HepG2 (cell line): ENCODE measurements around the gene CELF6. TPM values are rescaled to one million over a fixed set of nuclear protein-coding genes. Genes with fewer than 3 reads are reported as not detected.

Source experiments
- ATAC-seq: fragments of 200-7000 bp; cut with Tn5 transposase; 3 replicates; pipeline ENCODE4 v1.9.1; 2020; ENCODE audit warnings: mild to moderate bottlenecking, moderate library complexity
- BruUV-seq: library from RNA; stranded (reverse); fragments of 400-500 nt; replicated peaks from 2 replicates; lab custom pipeline; 2021; lab: Mats Ljungman, UMichigan
- CTCF ChIA-PET: fragments of 300-600 bp; formaldehyde crosslinking; extraction: SDS; loops from one replicate; lab custom pipeline; 2021; ENCODE audit warnings: low total read pairs, inconsistent platforms, low intra/inter-chr PET ratio; lab: Yijun Ruan, JAX
- POLR2A ChIA-PET: fragments of 350-600 bp; sonication (Branson Sonifier 250); formaldehyde crosslinking; loops from one replicate; lab custom pipeline; 2020; ENCODE audit warnings: antibody characterized with exemption, inconsistent platforms; lab: Yijun Ruan, JAX
- DNase-seq: peaks from one replicate; pipeline ENCODE4 v3.0.0-alpha.2; 2015; ENCODE audit warnings: low spot score
- FAIRE-seq: peaks from 3 replicates; lab custom pipeline; 2011; peaks lifted over from hg19 to GRCh38; lab: Jason Lieb, UNC
- H2AFZ ChIP-seq: one replicate; pipeline ENCODE4 v1.6.1; 2011; ENCODE audit warnings: low read length, inconsistent platforms
- H3K27ac ChIP-seq: fragments of 300-600 bp; 3 replicates; pipeline ENCODE4 v1.8.0; 2011; ENCODE audit warnings: mixed run types, mild to moderate bottlenecking, mixed read lengths, low read length, inconsistent platforms; ENCODE audit not compliant: insufficient read depth; ENCODE audit errors: extremely low read length
- H3K27me3 ChIP-seq, 2 experiments: fragments of 200-600 bp in 1 of 2; 2 replicates in 1 of 2; 3 replicates in 1 of 2; pipeline versions ENCODE4 v1.6.0 to v1.8.0; 2011; ENCODE audit warnings: low read length in 2 of 2, mild to moderate bottlenecking in 2 of 2, moderate library complexity in 2 of 2, inconsistent platforms in 1 of 2; ENCODE audit not compliant: insufficient read depth in 2 of 2, control insufficient read depth in 1 of 2
- H3K36me3 ChIP-seq, 2 experiments: fragments of 200-600 bp in 1 of 2; replicated peaks in 1 of 2; 2 replicates in 1 of 2; 3 replicates in 1 of 2; pipeline versions ENCODE4 v1.5.1 to v1.8.0; 2011; ENCODE audit warnings: low read length in 2 of 2, inconsistent platforms in 1 of 2; ENCODE audit not compliant: insufficient read depth in 2 of 2, control insufficient read depth in 1 of 2
- H3K4me1 ChIP-seq: 2 replicates; pipeline ENCODE4 v1.5.1; 2012; ENCODE audit warnings: low read length, inconsistent platforms; ENCODE audit not compliant: insufficient read depth
- H3K4me2 ChIP-seq: 2 replicates; pipeline ENCODE4 v1.6.0; 2011; ENCODE audit warnings: low read depth, low read length, inconsistent platforms
- H3K4me3 ChIP-seq, 3 experiments: fragments of 200-600 bp in 1 of 3; sonication (generic), shearing (Covaris generic) in 1 of 3; replicated peaks in 1 of 3; 2 replicates each; pipeline ENCODE4 v1.5.1; 2011 to 2016; ENCODE audit warnings: low read length in 3 of 3, inconsistent platforms in 2 of 3, low read depth in 2 of 3, mild to moderate bottlenecking in 2 of 3, control low read depth in 1 of 3, mixed read lengths in 1 of 3; ENCODE audit not compliant: insufficient read depth in 1 of 3
- H3K79me2 ChIP-seq: one replicate; pipeline ENCODE4 v1.6.1; 2011; ENCODE audit warnings: low read length, inconsistent platforms; ENCODE audit not compliant: insufficient read depth
- H3K9ac ChIP-seq: 2 replicates; pipeline ENCODE4 v1.6.0; 2011; ENCODE audit warnings: mild to moderate bottlenecking, low read depth, low read length, inconsistent platforms; ENCODE audit not compliant: insufficient read depth
- H3K9me3 ChIP-seq: 2 replicates; pipeline ENCODE4 v1.5.1; 2012; ENCODE audit warnings: mild to moderate bottlenecking, low read length
- H4K20me1 ChIP-seq: 2 replicates; pipeline ENCODE4 v1.6.0; 2011; ENCODE audit warnings: inconsistent platforms, mild to moderate bottlenecking, low read length, moderate library complexity; ENCODE audit not compliant: insufficient read depth
- GATAD2A ChIP-seq: IDR thresholded peaks from 2 replicates; pipeline ENCODE4 v1.6.1; 2016
- HIVEP1 ChIP-seq: sonication (generic); formaldehyde crosslinking; IDR thresholded peaks from 2 replicates; pipeline ENCODE4 v1.4.0; 2020; ENCODE audit warnings: mild to moderate bottlenecking, missing genetic modification reagents
- HNRNPUL1 ChIP-seq: fragments of 200-400 bp; formaldehyde crosslinking; IDR thresholded peaks from 2 replicates; pipeline ENCODE4 v1.6.1; 2017; ENCODE audit warnings: low read depth, mild to moderate bottlenecking, low read length, moderate library complexity
- MYC ChIP-seq: sonication (generic); formaldehyde crosslinking; IDR thresholded peaks from 2 replicates; pipeline ENCODE4 v1.9.0; 2021; ENCODE audit warnings: missing genetic modification reagents, borderline replicate concordance
- SMAD9 ChIP-seq: sonication (generic); formaldehyde crosslinking; IDR thresholded peaks from 2 replicates; pipeline ENCODE4 v1.5.1; 2020; ENCODE audit warnings: mild to moderate bottlenecking, missing genetic modification reagents
- SOX6 ChIP-seq, 2 experiments: fragments of 450-650 bp in 1 of 2; sonication (generic) in 1 of 2; formaldehyde crosslinking in 1 of 2; IDR thresholded peaks; 2 replicates each; pipeline versions ENCODE4 v1.4.0 to v1.6.1; 2017 to 2020; ENCODE audit warnings: antibody characterized with exemption in 1 of 2, mild to moderate bottlenecking in 1 of 2, missing genetic modification reagents in 1 of 2
- SP1 ChIP-seq, 2 experiments: fragments of 450-650 bp in 1 of 2; sonication (generic) in 1 of 2; formaldehyde crosslinking in 1 of 2; IDR thresholded peaks; 2 replicates each; pipeline versions ENCODE4 v1.4.0 to v1.6.1; 2016 to 2020; ENCODE audit warnings: missing genetic modification reagents in 1 of 2
- SRF ChIP-seq: IDR thresholded peaks from 2 replicates; pipeline ENCODE4 v1.6.1; 2011; ENCODE audit warnings: mild to moderate bottlenecking, low read depth, low read length, moderate library complexity
- TP53 ChIP-seq: sonication (generic); formaldehyde crosslinking; conservative IDR thresholded peaks from 2 replicates; pipeline ENCODE4 v1.4.0; 2020; ENCODE audit warnings: missing genetic modification reagents
- TSC22D2 ChIP-seq: sonication (generic); formaldehyde crosslinking; IDR thresholded peaks from 2 replicates; pipeline ENCODE4 v1.5.1; 2020; ENCODE audit warnings: missing genetic modification reagents, mild to moderate bottlenecking, borderline replicate concordance
- ZFP82 ChIP-seq: sonication (generic); formaldehyde crosslinking; IDR thresholded peaks from 2 replicates; pipeline ENCODE4 v1.5.1; 2020; ENCODE audit warnings: mild to moderate bottlenecking, missing genetic modification reagents, borderline replicate concordance
- ZNF558 ChIP-seq: sonication (generic); formaldehyde crosslinking; IDR thresholded peaks from 2 replicates; pipeline ENCODE4 v1.9.0; 2022; ENCODE audit warnings: mild to moderate bottlenecking, missing genetic modification reagents, borderline replicate concordance
- WGBS: methylation state at CpG from one replicate; pipeline ENCODE4 v1.1.6; 2017; ENCODE audit warnings: low lambda C conversion rate; 5-methylcytosine and 5-hydroxymethylcytosine counted together
- in situ Hi-C: cut with HindIII; loops from 2 replicates; pipeline ENCODE4 v1.10.0; 2017; ENCODE audit warnings: low pct_unique_long_range_greater_than_20kb; ENCODE audit not compliant: extremely low pct_ligation_motif_present
- intact Hi-C: fragments of 100-400 bp; cut with micrococcal nuclease; formaldehyde crosslinking; loops from one replicate; pipeline ENCODE4 v1.10.0; 2022; ENCODE audit not compliant: unreplicated experiment
- polyA plus RNA-seq, 8 experiments: library from polyadenylated mRNA; depleted of rRNA in 3 of 8; stranded (reverse) in 7 of 8; unstranded in 1 of 8; fragments of >200 nt; fragmentation: Illumina TruSeq in 4 of 8; extraction: Trizol in 4 of 8; gene quantifications; 2 replicates each; pipeline versions ENCODE4 v1.2.1 to v1.2.3, GENCODE V29; 2011 to 2016; ENCODE audit warnings: low read depth in 4 of 8, missing spikeins in 1 of 8, mixed read lengths in 1 of 8; ENCODE audit not compliant: insufficient read depth in 1 of 8
- total RNA-seq, 5 experiments: library from RNA; depleted of rRNA; stranded (reverse); fragments of >200 nt; fragmentation: Illumina TruSeq; extraction: Trizol; gene quantifications; 2 replicates each; pipeline ENCODE4 v1.2.3, GENCODE V29; 2016; ENCODE audit warnings: low read depth in 1 of 5
- TF ChIP-seq, protein P1 (sequence below): sonication (generic); formaldehyde crosslinking; IDR thresholded peaks from 2 replicates; pipeline ENCODE4 v1.5.1; 2020; ENCODE audit warnings: mild to moderate bottlenecking, missing genetic modification reagents, moderate library complexity
- TF ChIP-seq, protein P2 (sequence below): IDR thresholded peaks from 2 replicates; pipeline ENCODE4 v1.6.1; 2012; ENCODE audit warnings: inconsistent platforms
- TF ChIP-seq, protein P3 (sequence below): IDR thresholded peaks from 2 replicates; pipeline ENCODE4 v1.6.1; 2016; ENCODE audit warnings: missing compliant biosample characterization, missing genetic modification reagents, borderline replicate concordance
- TF ChIP-seq, protein P4 (sequence below): sonication (generic); formaldehyde crosslinking; IDR thresholded peaks from 2 replicates; pipeline ENCODE4 v1.5.0; 2020; ENCODE audit warnings: missing genetic modification reagents, mild to moderate bottlenecking, borderline replicate concordance

CELF6 gene
- total and polyA plus RNA-seq, 2 of the 13 experiments (the other 11 are each of a cell fraction or from before 2014, with no cell fraction given), result 0.49 to 0.94 TPM

DNA sequence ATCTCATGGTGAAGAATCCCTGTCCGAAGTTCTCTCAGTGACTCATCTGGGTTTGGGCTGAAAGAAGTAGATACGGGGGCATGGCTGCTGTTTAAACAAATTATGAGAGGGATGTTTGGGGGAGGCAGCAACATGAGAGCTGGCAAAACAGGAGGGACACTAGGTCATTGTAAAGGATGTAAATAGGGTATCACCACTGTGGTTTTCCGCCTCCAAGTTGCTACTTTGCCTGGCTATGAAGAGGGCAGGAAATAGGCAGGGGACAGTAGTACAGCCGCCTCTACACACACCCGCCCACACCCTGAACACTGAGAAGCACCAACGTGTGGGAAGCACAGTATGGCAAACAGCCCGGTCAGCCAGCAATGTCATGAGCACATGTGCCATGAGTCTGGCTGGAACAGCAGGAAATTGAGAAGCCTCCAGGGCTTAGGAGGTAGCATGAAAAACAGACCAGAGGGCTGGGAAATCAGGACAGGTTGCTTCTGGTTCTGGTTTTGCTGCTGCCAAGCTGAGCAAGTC lies 38.8 kb upstream of the CELF6 start (continued):
- TF ChIP-seq, protein P1, sequence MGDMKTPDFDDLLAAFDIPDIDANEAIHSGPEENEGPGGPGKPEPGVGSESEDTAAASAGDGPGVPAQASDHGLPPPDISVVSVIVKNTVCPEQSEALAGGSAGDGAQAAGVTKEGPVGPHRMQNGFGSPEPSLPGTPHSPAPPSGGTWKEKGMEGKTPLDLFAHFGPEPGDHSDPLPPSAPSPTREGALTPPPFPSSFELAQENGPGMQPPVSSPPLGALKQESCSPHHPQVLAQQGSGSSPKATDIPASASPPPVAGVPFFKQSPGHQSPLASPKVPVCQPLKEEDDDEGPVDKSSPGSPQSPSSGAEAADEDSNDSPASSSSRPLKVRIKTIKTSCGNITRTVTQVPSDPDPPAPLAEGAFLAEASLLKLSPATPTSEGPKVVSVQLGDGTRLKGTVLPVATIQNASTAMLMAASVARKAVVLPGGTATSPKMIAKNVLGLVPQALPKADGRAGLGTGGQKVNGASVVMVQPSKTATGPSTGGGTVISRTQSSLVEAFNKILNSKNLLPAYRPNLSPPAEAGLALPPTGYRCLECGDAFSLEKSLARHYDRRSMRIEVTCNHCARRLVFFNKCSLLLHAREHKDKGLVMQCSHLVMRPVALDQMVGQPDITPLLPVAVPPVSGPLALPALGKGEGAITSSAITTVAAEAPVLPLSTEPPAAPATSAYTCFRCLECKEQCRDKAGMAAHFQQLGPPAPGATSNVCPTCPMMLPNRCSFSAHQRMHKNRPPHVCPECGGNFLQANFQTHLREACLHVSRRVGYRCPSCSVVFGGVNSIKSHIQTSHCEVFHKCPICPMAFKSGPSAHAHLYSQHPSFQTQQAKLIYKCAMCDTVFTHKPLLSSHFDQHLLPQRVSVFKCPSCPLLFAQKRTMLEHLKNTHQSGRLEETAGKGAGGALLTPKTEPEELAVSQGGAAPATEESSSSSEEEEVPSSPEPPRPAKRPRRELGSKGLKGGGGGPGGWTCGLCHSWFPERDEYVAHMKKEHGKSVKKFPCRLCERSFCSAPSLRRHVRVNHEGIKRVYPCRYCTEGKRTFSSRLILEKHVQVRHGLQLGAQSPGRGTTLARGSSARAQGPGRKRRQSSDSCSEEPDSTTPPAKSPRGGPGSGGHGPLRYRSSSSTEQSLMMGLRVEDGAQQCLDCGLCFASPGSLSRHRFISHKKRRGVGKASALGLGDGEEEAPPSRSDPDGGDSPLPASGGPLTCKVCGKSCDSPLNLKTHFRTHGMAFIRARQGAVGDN (CRISPR knock-in tag), result peak; percentile 47; the same call in 1 of the 2 replicates
- TF ChIP-seq, protein P2, sequence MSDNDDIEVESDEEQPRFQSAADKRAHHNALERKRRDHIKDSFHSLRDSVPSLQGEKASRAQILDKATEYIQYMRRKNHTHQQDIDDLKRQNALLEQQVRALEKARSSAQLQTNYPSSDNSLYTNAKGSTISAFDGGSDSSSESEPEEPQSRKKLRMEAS, result peak; percentile 40; the same call in 1 of the 2 replicates
- TF ChIP-seq SRF (no peak), MYC (peak; percentile 42; the same call in 1 of the 2 replicates)
- TF ChIP-seq, all 625 proteins: peak for 22

DNA sequence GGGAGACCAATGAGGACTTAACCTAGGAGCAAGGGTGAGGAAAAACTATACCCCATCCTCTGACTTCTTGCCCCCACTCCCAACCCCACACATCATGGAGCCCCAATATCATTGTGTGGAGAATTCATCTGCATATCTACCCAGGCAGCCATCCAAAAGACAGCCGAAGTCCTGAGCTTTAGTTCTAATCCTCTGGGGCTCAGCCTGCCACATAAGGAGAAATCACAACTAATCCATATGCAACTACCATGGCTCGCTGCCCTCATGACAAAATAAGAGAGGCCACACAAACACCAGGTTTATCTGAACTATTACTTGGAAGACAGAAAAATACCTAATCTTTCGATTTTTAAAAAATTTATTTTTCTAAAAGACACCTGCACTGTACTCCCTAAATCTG lies 38.2 kb upstream of the CELF6 start:
- peaks cover 43% of the 10 kb centered on the region for H3K79me2 ChIP-seq
- ChIA-PET CTCF (no interaction called here), POLR2A (interaction anchor here (1.3 to 1.4 kb wide), 2 partner anchors 11 to 18 kb away, joined by 4 to 7 read pairs; partner anchors contain the start of gene HEXA)
- in situ Hi-C loops (no loop called here), intact Hi-C loops (no loop called here)
- H3K27ac ChIP-seq, result no peak overlapping the region
- H4K20me1 ChIP-seq, result no peaks in the 10 kb centered on the region
- WGBS, result 99% methylated on average over 3 of the region's 3 CpGs
- no peak overlapping the region for H2AFZ ChIP-seq
- H3K4me1 ChIP-seq, result peaks cover 27% of the 10 kb centered on the region
- FAIRE-seq, result no peak
- peaks cover 27 to 55% of the 10 kb centered on the region in 2 experiments for H3K36me3 ChIP-seq
- H3K9ac ChIP-seq, result no peak overlapping the region
- BruUV-seq, result no TSS peak
- no peak overlapping the region for H3K4me2 ChIP-seq
- DNase-seq, result no peak
- no peaks in the 10 kb centered on the region for H3K9me3 ChIP-seq
- no peaks in the 10 kb centered on the region for H3K27me3 ChIP-seq
- H3K4me3 ChIP-seq, result no peak overlapping the region
- no peak for ATAC-seq
- TF ChIP-seq, protein P3, sequence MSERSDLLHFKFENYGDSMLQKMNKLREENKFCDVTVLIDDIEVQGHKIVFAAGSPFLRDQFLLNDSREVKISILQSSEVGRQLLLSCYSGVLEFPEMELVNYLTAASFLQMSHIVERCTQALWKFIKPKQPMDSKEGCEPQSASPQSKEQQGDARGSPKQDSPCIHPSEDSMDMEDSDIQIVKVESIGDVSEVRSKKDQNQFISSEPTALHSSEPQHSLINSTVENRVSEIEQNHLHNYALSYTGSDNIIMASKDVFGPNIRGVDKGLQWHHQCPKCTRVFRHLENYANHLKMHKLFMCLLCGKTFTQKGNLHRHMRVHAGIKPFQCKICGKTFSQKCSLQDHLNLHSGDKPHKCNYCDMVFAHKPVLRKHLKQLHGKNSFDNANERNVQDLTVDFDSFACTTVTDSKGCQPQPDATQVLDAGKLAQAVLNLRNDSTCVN (CRISPR knock-in tag), result no peak
- TF ChIP-seq TSC22D2 (CRISPR knock-in tag) (no peak), SP1 (IDR thresholded peaks at IDR 0.05) (no peak), SP1 (CRISPR knock-in tag; IDR thresholded peaks at IDR 0.05) (no peak), GATAD2A (CRISPR knock-in tag) (no peak), TP53 (CRISPR knock-in tag) (no peak), ZNF558 (no peak), HNRNPUL1 (no peak), SOX6 (IDR thresholded peaks at IDR 0.05) (no peak), SOX6 (CRISPR knock-in tag; IDR thresholded peaks at IDR 0.05) (no peak), ZFP82 (CRISPR knock-in tag) (no peak), HIVEP1 (CRISPR knock-in tag) (no peak), SMAD9 (CRISPR knock-in tag) (no peak)
- TF ChIP-seq, protein P4, sequence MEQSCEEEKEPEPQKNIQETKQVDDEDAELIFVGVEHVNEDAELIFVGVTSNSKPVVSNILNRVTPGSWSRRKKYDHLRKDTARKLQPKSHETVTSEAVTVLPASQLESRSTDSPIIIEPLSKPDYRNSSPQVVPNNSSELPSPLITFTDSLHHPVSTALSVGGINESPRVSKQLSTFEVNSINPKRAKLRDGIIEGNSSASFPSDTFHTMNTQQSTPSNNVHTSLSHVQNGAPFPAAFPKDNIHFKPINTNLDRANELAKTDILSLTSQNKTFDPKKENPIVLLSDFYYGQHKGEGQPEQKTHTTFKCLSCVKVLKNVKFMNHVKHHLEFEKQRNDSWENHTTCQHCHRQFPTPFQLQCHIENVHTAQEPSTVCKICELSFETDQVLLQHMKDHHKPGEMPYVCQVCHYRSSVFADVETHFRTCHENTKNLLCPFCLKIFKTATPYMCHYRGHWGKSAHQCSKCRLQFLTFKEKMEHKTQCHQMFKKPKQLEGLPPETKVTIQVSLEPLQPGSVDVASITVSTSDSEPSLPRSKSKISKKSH (CRISPR knock-in tag), result no peak
